Muscle of leg (tissue), 11 donors: ENCODE data around the gene CWC27. TPM values are rescaled to one million over a fixed set of nuclear protein-coding genes. Genes with fewer than 3 reads are reported as not detected.
A peak's percentile ranks its signal among the peaks of the same experiment; 100 is the strongest.
"Not testable (repeated sequence)": the region's sequence is repeated elsewhere in the genome, so short reads cannot be mapped to it uniquely, and the experiment has no call there.

Experiments
- DNase-seq: peaks from one replicate; pipeline ENCODE4 v3.0.0; 2013
- H3K27ac ChIP-seq: one replicate; pipeline ENCODE4 v1.5.1; 2013; ENCODE audit warnings: mild to moderate bottlenecking, low read length, control low read depth
- H3K27me3 ChIP-seq: one replicate; pipeline ENCODE4 v1.6.1; 2013; ENCODE audit warnings: low read length; ENCODE audit not compliant: control insufficient read depth, insufficient read depth
- H3K36me3 ChIP-seq: one replicate; pipeline ENCODE4 v1.6.1; 2013; ENCODE audit warnings: low read length; ENCODE audit not compliant: control insufficient read depth, insufficient read depth
- H3K4me1 ChIP-seq: one replicate; pipeline ENCODE4 v1.6.1; 2013; ENCODE audit warnings: low read length; ENCODE audit not compliant: control insufficient read depth, insufficient read depth
- H3K4me3 ChIP-seq: one replicate; pipeline ENCODE4 v1.5.1; 2013; ENCODE audit warnings: low read length, control low read depth
- H3K9me3 ChIP-seq: replicated peaks from 2 replicates; pipeline ENCODE4 v1.6.1; 2013; ENCODE audit warnings: low read depth, low read length; ENCODE audit not compliant: control insufficient read depth
- WGBS: methylation state at CpG from one replicate; pipeline ENCODE4 v1.1.5; 2013; ENCODE audit warnings: missing lambda C conversion rate; ENCODE audit not compliant: insufficient coverage; 5-methylcytosine and 5-hydroxymethylcytosine counted together
- polyA plus RNA-seq, 8 donors: library from polyadenylated mRNA; unstranded; fragments of 120-200 nt; gene quantifications; one replicate each; pipeline versions ENCODE4 v1.2.1 to v1.2.3, GENCODE V29; 2013; ENCODE audit warnings: inconsistent platforms in 1 of 8, low replicate concordance in 1 of 8; ENCODE audit not compliant: insufficient read length in 8 of 8, insufficient read depth in 1 of 8
- total RNA-seq: library from RNA; stranded (reverse); fragments of 120-200 nt; gene quantifications from one replicate; pipeline ENCODE4 v1.2.4, GENCODE V29; 2013

Gene CWC27
- total and polyA plus RNA-seq, 9 donors = 14.7 to 29.3 (median 23.4) TPM

DNA sequence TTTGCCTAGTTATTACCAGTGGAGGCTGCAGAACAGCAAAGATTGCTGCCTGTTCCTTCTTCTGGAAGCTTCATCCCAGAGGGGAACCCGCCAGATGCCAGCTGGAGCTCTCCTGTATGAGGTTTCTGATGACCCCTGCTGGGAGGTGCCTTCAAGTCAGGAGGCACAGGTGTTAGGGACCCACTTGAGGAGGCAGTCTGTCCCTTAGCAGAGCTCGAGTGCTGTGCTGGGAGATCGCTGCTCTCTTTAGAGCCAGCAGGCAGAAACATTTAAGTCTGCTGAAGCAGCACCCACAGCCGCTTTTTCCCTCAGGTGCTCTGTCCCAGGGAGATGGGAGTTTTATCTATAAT lies 170.7 kb downstream of the CWC27 start:
- not testable (repeated sequence) for H3K27me3 ChIP-seq, H3K4me1 ChIP-seq, H3K4me3 ChIP-seq, H3K9me3 ChIP-seq, H3K36me3 ChIP-seq, H3K27ac ChIP-seq, DNase-seq
- WGBS = 74% methylated on average over 4 of the region's 4 CpGs

DNA sequence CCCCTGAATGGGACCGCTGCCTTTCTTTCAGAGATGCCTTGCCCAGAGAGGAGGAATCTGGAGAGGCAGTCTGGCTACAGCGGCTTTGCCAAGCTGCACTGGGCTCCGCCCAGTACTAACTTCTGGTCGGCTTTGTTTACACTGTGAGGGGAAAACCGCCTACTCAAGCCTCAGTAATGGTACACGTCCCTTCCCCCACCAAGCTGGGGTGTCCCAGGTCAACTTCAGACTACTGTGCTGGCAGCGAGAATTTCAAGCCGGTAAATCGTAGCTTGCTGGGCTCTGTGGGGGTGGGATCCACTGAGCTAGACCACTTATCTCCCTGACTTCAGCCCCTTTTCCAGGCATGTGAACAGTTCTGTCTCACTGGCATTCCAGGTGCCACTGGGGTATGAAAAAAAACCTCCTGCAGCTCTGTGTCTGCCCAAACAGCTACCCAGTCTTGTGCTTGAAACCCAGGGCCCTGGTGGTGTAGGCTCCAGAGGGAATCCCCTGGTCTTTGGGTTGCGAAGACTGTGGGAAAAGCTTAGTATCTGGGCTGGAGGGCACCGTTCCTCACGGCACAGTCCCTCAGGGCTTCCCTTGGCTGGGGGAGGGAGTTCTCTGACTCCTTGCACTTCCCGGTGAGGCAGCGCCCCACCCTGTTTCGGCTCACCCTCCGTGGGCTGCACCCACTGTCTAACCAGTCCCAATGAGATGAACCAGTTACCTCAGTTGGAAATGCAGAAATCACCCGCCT lies 171.2 kb downstream of the CWC27 start:
- Histone ChIP-seq H3K27me3 (no peaks in the 10 kb centered on the region), H3K4me3 (no peak overlapping the region), H3K36me3 (no peaks in the 10 kb centered on the region), H3K9me3 (peaks cover 5% of the 10 kb centered on the region), H3K27ac (no peak overlapping the region), H3K4me1 (no peaks in the 10 kb centered on the region)
- WGBS = 54% methylated on average over 10 of the region's 17 CpGs
- peak; percentile 4 for DNase-seq

DNA sequence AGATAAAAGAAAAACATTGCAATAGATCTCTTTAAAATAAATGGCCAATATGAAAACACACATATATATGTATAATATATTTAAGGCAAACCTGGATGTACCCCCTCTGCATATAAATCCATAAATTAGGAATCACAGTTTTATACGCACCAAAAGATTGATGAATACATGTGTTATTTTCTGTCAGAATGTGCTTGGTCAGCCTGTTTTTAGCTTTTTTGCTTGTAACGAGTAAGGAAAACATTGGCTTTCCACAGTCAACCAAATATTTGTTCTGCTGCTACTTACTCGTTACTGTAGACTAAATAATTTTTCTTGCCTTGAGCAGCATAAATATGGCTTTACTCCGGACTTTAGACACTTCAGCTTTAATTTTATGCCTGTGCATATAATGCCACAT lies 173.7 kb downstream of the CWC27 start:
- Histone ChIP-seq H3K4me3 (no peak overlapping the region), H3K27ac (no peak overlapping the region), H3K4me1 (no peaks in the 10 kb centered on the region), H3K36me3 (no peaks in the 10 kb centered on the region), H3K9me3 (no peaks in the 10 kb centered on the region), H3K27me3 (no peaks in the 10 kb centered on the region)
- DNase-seq = no peak
- no CpG with 5 or more reads among the region's 4 CpGs for WGBS

DNA sequence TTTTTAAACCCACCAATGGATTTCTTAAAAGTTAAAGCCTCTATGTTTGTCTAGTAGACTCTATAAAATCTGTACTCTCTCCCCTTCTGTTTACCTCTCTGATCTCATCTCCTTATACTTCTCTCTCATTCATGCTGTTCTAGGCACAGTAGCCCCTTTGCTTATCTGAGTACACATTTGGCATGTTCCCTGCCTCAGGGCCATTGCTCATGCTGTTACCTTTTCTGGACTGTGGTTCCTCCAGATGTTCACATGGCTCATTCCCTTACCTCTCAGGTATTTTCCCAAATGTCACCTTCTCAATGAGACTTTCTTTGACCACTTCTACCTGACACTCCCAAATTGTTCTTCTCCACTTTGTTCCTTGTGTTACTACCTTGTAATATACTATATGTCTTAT lies 176.1 kb downstream of the CWC27 start:
- no peaks in the 10 kb centered on the region for H3K4me1 ChIP-seq
- no peak for DNase-seq
- H3K36me3 ChIP-seq = no peaks in the 10 kb centered on the region
- H3K9me3 ChIP-seq = no peaks in the 10 kb centered on the region
- H3K27ac ChIP-seq = no peak overlapping the region
- no peak overlapping the region for H3K4me3 ChIP-seq
- H3K27me3 ChIP-seq = no peaks in the 10 kb centered on the region

DNA sequence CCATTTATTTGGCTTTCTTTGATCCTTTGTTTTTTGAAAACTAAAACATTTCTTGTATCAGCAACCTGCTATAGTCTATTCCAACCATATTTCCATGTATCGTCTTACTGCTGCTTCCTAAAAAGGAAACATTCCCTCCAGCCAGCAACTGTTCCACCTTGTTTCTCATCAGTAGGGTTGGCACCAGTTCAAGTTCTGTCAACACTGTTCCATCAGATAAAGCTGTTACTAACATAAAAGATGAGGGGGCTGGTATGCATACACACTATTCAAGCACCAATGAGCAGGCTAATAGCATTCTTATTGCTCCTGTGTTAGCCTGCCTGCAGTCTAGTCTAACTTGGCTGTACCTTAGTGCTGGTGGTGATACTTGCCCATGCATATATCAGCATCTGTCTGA lies 178.3 kb downstream of the CWC27 start:
- Histone ChIP-seq H3K27ac (no peak overlapping the region), H3K4me3 (no peak overlapping the region), H3K27me3 (no peaks in the 10 kb centered on the region), H3K9me3 (no peaks in the 10 kb centered on the region), H3K36me3 (no peaks in the 10 kb centered on the region), H3K4me1 (no peaks in the 10 kb centered on the region)
- 55% methylated on average over 1 of the region's 1 CpG for WGBS
- DNase-seq = peak; percentile 4

DNA sequence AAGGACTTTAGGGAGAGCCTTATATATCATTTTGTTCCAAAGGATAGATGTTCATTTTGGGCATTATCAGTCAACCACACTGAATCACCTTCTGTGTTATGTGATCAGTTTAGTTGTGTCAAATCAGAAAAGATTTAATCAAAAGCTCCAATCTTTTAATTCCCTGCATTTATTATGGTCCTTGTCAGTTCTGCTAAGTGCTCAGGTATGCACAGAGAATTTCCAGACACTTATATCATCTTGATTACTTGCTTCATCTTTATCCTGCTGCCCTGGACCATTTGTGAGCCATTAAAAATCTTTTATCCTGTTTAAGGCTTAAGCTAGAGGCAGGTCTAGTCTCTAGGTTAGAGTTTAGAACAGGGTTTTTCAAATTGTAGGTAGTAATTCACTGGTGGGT lies 179.1 kb downstream of the CWC27 start:
- no peaks in the 10 kb centered on the region for H3K4me1 ChIP-seq
- H3K27me3 ChIP-seq = no peaks in the 10 kb centered on the region
- H3K36me3 ChIP-seq = no peaks in the 10 kb centered on the region
- no peak overlapping the region for H3K4me3 ChIP-seq
- no peak for DNase-seq
- no peaks in the 10 kb centered on the region for H3K9me3 ChIP-seq
- H3K27ac ChIP-seq = no peak overlapping the region

DNA sequence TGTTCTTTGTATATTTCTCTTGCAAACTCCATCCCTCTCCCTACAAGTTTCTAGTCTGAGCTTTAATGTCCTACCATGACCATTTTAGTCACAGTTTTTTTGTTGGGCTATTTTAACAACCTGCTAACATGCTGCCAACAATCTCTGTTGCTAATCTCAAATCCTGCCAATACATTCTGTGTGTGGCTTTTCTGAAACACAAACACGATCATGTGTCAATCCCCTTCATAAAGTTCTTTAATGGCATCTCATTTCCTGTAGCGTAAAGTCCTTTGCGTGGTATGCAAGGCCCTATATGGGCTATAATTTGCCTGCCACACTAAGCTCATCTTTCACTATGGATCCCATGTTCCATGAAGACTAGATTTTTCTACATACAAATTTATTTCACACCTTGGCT lies 180.6 kb downstream of the CWC27 start:
- DNase-seq = no peak
- 38% methylated on average over 3 of the region's 3 CpGs for WGBS
- Histone ChIP-seq H3K4me3 (no peak overlapping the region), H3K36me3 (no peaks in the 10 kb centered on the region), H3K27me3 (no peaks in the 10 kb centered on the region), H3K4me1 (no peaks in the 10 kb centered on the region), H3K9me3 (no peaks in the 10 kb centered on the region), H3K27ac (no peak overlapping the region)

DNA sequence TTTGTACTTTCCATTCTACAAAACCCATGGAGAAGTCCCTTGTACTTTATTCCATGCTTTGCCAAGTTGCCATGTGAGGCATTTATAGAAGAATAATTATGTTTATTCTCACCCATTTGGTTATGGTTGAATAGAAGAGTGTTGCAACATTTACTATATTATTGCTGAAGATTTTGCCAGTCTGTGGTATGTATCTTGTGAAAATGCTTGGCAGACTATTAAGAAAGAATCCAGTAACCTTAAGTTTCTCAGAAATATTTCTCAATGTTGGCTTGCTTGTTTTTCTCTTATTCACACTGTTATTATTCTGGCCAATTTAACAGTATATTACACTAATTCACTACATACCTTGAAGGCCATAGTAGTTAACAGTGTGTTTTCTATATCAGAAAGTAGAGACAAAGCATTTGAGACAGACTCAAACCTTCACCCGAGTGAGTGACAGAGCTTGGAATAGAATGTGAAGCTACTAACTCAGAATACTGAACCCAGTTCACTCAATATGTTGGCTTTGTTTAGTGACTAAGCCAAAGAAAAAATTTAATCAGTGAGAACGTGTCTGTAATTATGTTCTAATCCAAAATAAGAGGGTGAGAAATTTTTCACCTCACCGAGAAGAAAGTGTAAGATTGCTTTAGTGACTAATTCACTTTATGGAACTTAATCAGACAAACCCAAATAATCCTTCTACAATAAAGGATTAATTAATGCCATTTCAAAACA lies 184.4 kb downstream of the CWC27 start:
- Histone ChIP-seq H3K4me1 (no peaks in the 10 kb centered on the region), H3K36me3 (no peaks in the 10 kb centered on the region), H3K4me3 (no peak overlapping the region), H3K27me3 (no peaks in the 10 kb centered on the region), H3K9me3 (no peaks in the 10 kb centered on the region), H3K27ac (no peak overlapping the region)
- WGBS = no CpG with 5 or more reads among the region's 3 CpGs
- DNase-seq = no peak

DNA sequence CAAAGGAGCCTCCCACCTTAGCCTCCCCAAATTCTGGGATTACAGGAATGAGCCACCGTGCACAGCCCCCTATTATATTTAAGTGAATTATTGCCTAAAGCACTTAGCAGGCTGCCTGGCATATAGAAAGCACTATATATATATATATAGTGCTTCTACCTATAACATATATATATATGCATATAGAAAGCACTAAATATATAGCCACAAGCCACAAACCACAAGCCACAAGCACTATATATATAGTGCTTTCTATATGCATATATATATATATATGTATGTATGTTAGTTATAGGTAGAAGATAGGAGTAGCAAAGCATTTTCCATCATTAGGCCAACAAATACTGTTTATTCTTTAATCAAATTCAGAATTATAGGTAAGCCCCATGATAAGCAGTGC lies 185.8 kb downstream of the CWC27 start:
- no peaks in the 10 kb centered on the region for H3K9me3 ChIP-seq
- H3K36me3 ChIP-seq = no peaks in the 10 kb centered on the region
- no peaks in the 10 kb centered on the region for H3K27me3 ChIP-seq
- no peak for DNase-seq
- no peak overlapping the region for H3K27ac ChIP-seq
- no CpG with 5 or more reads among the region's 1 CpG for WGBS
- no peaks in the 10 kb centered on the region for H3K4me1 ChIP-seq
- H3K4me3 ChIP-seq = no peak overlapping the region

DNA sequence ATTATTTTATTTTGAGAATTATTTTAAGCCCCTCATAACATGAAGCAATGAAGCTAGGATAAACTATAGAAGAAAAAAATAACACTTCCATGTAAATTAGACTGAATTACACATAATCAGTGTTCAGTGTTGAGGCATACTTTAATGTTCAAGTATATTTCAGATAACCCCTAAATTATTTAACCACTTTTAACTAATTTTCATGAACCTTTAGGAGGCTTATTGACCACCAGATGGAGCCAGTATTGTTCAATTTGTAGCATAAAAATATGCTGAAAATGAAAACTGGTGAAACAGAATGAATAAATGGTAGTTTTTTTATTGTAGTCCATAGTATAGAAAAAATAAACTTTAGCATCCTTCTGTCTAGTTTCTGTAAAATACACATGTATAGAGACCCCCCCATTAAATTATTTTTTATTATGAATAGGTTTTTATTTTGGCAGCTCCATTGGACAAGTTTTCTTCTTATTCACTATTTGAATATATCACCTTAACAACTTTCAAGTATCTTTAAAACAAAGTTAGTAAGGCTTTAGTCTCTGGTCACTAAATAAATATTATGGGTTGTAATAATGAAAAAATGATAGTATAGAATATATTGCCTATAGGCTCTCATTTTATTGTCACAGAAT lies 190.1 kb downstream of the CWC27 start:
- Histone ChIP-seq H3K4me1 (no peaks in the 10 kb centered on the region), H3K27me3 (no peaks in the 10 kb centered on the region), H3K36me3 (no peaks in the 10 kb centered on the region), H3K27ac (no peak overlapping the region), H3K9me3 (peaks cover 6% of the 10 kb centered on the region), H3K4me3 (no peak overlapping the region)
- DNase-seq = peak; percentile 49
